ENCODE measurements around the gene ABHD2.

DNA sequence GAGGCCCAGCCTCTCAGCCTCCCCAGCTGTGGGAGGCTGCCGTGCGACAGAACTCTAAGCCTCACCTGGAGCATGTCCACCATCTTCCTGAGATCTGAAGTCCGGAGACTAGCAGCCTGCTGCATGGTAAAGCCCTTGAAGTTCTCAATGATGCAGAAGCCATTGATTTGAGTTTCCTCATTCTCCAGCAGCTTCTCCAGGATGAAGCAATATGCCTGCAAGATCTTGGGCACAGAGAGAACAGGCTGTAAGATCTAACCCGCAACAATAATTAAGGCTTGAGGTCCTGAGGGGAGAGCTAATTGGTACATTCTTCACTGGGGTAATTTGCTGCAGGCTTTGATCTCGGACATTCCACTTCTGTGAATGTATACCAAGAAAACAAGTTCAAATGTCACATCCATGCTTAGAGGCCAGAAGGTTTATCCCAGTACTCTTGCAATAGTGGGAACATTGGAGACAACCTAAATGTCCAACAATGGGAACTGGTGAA, 123.5 kb downstream of the ABHD2 start:
- no peak for TF ChIP-seq GATA3 (IDR thresholded peaks at IDR 0.05; ENCODE audit: low read depth, low read length)
- no peak for TF ChIP-seq GATA2 (IDR thresholded peaks at IDR 0.05; ENCODE audit: low read depth, low read length)
